HG03045 (cell line): ENCODE data around the gene CCNG2.

Source experiments
- ATAC-seq: cut with Tn5 transposase; IDR thresholded peaks from one replicate; pipeline ENCODE4 v1.9.1; 2021; ENCODE audit warnings: mild to moderate bottlenecking, moderate library complexity; ENCODE audit not compliant: unreplicated experiment

CCNG2 gene

GRCh38 chr4:77199701-77200100 lies 42.7 kb downstream of the CCNG2 start:
- ATAC-seq, result no peak

- no peak for ATAC-seq
Observed at GRCh38 chr4:77201343-77201742, 44.3 kb downstream of the CCNG2 start.

GRCh38 chr4:77201857-77202256 lies 44.9 kb downstream of the CCNG2 start:
- no peak for ATAC-seq

GRCh38 chr4:77202491-77202890 lies 45.5 kb downstream of the CCNG2 start:
- ATAC-seq, result no peak

- peak; percentile 79 for ATAC-seq
Observed at GRCh38 chr4:77203380-77204197, 46.6 kb downstream of the CCNG2 start.

GRCh38 chr4:77204621-77205020 lies 47.6 kb downstream of the CCNG2 start:
- no peak for ATAC-seq

- no peak for ATAC-seq
Observed at GRCh38 chr4:77209012-77209411, 52.0 kb downstream of the CCNG2 start.

- no peak for ATAC-seq
Observed at GRCh38 chr4:77209936-77210335, 52.9 kb downstream of the CCNG2 start.

- ATAC-seq, result no peak
Observed at GRCh38 chr4:77215107-77215506, 58.1 kb downstream of the CCNG2 start.

- no peak for ATAC-seq
Observed at GRCh38 chr4:77217526-77217925, 60.5 kb downstream of the CCNG2 start.

GRCh38 chr4:77219266-77219665 lies 62.3 kb downstream of the CCNG2 start:
- ATAC-seq, result no peak
